ENCODE results near the gene QSOX2. TPM values are rescaled to one million over a fixed set of nuclear protein-coding genes. Genes with fewer than 3 reads are reported as not detected.

Gene QSOX2
- total RNA-seq, 1 donor, result 7.1 TPM

DNA sequence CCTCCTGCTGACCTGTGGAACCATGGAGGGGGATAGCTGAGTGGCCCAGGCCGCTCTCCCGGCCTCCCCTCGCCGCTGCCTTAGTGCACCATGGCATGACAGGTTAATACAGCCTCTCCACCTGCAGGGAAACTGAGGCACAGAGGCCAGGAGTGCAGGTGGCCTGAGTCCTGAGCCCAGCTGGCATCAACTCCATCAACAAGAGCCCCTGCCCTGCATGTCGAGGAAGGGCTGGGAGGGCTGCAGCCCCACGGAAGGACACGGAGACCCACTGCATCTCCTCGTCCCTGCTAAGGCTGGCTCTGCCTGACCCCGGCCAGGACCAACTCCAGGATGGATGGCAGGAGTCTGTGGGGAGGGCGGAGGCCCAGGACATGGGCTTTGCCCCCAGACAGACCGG, 31.1 kb upstream of the QSOX2 start:
- DNase-seq (ENCODE audit: low read depth), result no peak
- H3K4me3 ChIP-seq (ENCODE audit: low read depth, low read length), result no peak overlapping the region
- TF ChIP-seq, protein P1, sequence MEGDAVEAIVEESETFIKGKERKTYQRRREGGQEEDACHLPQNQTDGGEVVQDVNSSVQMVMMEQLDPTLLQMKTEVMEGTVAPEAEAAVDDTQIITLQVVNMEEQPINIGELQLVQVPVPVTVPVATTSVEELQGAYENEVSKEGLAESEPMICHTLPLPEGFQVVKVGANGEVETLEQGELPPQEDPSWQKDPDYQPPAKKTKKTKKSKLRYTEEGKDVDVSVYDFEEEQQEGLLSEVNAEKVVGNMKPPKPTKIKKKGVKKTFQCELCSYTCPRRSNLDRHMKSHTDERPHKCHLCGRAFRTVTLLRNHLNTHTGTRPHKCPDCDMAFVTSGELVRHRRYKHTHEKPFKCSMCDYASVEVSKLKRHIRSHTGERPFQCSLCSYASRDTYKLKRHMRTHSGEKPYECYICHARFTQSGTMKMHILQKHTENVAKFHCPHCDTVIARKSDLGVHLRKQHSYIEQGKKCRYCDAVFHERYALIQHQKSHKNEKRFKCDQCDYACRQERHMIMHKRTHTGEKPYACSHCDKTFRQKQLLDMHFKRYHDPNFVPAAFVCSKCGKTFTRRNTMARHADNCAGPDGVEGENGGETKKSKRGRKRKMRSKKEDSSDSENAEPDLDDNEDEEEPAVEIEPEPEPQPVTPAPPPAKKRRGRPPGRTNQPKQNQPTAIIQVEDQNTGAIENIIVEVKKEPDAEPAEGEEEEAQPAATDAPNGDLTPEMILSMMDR (IDR thresholded peaks at IDR 0.05; ENCODE audit: insufficient read depth, low read length), result no peak

DNA sequence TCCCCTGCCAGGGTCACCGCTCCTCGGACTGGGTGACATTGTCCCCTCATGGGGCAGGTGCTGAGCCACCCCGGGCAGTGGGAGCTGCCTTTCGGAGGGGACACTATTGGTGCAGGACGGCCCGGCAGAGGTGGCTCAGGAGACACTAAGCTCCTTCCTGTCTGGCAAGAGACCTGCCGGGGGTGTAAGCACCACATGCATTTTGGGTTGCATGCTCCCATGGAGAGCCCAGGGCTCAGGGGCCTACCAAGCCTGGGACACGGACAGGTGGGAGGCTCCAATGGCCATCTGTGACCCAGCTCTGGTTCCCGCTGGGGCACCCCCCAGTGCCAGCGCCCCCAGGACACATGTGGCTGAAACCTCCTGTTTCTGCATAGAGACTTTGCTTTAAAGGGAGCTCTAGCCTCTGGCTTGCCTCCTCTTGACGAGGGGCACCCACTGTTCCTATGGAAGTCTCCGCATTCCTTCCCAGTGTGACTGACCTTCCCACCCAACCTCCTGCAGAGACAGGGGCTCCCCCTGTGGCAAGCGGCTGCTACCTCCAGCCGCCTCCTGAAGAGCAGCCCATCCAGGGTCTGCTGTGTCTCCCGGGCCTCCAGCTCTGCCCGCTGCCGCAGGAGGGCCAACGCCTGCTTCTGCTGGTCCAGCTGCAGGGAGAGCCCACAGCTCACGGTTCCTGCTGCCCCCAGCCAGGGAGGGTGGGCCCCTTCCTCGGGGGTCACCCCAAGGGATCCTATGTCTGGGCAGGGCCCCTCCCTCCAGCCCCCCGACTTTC, 30.2 kb upstream of the QSOX2 start:
- DNase-seq (ENCODE audit: low read depth), result no peak
- no peak overlapping the region for H3K4me3 ChIP-seq (ENCODE audit: low read depth, low read length)
- TF ChIP-seq, protein P1 (IDR thresholded peaks at IDR 0.05; ENCODE audit: insufficient read depth, low read length), result no peak

DNA sequence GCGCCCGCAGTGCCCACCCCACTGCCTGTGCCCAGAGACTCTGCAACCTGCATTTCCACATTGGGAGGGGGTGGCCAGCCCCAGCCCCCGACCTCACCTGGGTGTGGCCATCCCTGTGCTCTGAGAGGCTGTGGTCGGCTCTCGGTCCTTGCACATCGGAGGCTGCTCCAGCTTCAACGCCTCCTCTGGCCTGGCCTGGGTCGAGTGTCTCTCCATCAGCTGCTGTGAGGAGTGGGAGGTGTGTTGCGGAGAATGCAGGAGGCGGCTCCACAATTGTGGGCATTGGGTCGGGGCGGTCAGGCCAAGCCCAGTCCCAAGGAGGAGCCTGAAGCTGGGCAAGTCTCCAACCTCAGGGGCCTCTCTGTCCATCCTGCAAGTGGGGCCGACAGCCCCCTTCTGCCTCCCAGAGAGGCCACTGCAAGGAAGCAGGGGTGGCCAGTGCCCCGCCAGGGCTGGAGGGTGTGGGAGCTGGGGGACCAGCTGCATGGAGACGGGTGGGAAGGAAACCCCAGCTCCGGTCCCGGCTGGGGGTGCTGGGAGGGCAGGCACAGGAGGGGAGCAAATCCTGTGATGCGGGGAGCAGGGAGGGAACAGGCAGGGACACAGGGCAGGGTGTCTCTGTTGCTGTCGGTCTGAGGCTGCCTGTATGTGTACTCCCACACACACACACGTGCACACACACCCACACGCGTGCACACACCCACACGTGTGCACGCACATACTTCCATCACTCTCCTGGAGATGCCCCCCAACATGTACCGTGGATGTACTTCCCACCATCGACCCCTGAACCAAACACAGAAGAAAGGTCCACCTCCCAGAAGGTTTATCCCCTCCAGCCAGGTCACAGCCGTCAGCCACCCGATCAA, 29.4 kb upstream of the QSOX2 start:
- TF ChIP-seq, protein P1 (IDR thresholded peaks at IDR 0.05; ENCODE audit: insufficient read depth, low read length), result no peak
- no peak for DNase-seq (ENCODE audit: low read depth)
- no peak overlapping the region for H3K4me3 ChIP-seq (ENCODE audit: low read depth, low read length)

DNA sequence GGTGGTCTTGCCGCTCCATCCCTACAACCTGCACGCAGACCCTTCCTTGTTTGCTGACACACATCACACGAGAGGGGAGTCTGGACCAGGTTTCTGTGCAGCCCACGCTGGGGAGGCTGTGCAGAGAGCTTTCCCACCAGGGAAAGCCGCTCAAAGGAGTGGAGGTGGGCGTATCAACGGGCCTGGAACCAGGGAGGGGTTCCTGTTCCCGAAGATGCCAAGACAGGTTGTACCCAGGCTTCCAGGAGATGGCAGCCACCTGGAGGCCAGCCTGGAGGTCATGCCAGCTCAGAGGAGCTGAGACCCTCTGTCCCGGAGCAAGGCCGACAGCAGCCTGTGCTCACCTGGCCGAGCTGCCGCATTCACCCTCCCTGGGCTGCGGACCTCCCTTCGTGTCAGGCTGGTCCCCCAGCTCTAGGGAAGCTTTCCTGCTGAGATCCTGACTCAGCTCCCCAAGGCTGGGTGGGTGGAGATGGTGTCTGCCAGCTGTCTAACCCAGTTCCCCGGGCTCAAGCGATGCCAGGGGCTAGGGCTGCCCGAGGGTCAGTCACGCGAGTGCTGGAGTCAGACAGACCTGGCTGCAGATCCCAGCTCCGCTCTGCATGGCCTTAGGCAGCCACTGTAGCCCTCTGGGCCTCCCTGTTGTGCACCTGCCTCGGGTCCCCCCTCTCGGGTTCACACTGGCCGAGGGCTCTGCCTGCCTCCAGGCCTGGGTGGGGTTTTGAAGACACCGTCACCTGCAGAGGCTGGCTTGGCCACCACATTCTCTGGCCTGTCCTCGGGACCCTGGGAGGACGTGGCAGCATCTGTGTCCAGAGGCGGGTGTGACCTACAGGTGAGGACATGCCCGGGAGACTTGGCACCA, 28.5 kb upstream of the QSOX2 start:
- DNase-seq (ENCODE audit: low read depth), result no peak
- TF ChIP-seq, protein P1 (IDR thresholded peaks at IDR 0.05; ENCODE audit: insufficient read depth, low read length), result no peak
- no peak overlapping the region for H3K4me3 ChIP-seq (ENCODE audit: low read depth, low read length)

DNA sequence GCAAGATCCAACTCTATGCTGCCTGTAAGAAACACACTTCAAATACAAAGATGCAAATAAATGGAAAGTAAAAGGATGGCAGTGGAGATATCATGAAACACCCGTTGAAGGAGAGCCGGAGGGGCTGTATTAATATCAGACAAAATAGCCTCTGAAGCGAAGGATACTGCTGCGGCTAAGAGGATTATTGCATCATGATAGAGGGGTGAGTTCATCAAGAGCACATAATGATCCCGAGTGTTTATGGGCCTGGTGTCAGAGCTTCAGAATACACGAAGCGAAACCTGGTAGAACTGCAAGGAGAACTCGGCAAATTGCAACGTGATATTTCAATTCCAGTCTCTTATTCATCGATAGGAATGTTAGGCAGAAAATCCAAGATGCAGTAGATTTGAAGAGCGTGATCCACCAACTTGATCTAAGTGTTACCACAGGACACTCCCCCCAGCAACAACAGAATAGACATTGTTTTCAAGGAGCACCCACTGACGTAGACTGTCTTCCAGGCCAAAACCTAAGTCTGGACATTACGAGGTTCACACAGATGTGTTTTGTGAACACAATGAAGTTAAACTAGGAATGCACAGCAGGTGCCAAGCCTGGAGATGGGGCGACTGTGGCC, 27.7 kb upstream of the QSOX2 start:
- DNase-seq (ENCODE audit: low read depth), result no peak
- TF ChIP-seq, protein P1 (IDR thresholded peaks at IDR 0.05; ENCODE audit: insufficient read depth, low read length), result no peak
- H3K4me3 ChIP-seq (ENCODE audit: low read depth, low read length), result no peak overlapping the region

DNA sequence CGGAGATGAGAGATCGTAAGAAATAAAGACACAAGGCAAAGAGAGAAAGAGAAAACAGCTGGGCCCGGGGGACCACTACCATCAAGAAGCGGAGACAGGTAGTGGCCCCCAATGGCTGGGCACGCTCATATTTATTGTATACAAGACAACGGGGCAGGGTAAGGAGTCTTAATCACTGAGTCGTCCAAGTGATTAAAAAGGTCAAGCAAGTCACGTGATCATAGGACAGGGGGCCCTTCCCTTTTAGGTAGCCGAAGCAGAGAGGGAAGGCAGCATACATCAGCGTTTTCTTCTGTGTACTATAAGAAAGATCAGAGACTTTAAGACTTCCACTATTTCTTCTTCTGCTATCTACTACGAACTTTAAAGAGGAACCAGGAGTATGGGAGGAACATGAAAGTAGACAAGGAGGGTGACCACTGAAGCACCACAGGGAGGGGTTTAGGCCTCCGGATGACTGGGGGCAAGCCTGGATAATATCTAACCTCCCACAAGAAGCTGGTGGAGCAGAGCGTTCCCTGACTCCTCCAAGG, 24.6 kb upstream of the QSOX2 start:
- H3K4me3 ChIP-seq (ENCODE audit: low read depth, low read length), result no peak overlapping the region
- no peak for DNase-seq (ENCODE audit: low read depth)
- TF ChIP-seq, protein P1 (IDR thresholded peaks at IDR 0.05; ENCODE audit: insufficient read depth, low read length), result no peak
